ENCODE data around the gene SYNM.

Gene SYNM

GRCh38 chr15:99125061-99125891 is 20.4 kb downstream of the SYNM start:
- no peak for DNase-seq

DNA sequence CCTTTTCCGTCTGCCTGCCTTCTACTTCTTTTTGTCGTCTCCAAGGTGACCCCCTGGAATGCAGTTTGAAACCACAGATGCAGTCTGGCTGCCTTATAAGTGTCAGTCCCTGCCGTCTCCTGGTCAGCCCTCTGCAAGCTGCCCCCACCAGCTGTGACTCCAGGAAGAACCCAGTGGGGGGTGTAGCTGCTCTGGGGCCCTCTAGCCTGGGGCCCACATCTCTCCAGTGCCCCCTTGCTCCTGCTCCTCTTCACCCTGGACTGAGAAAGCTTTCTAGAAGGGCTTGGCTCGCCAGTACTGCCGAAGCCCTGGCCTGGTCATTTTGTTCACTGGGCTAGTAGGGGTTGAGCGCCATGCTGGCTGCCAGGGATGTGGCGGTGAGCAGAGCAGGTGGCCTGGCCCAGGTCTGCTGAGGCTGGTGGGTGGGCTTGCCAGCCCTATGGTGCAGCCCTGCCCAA is 21.3 kb downstream of the SYNM start:
- DNase-seq = no peak

DNA sequence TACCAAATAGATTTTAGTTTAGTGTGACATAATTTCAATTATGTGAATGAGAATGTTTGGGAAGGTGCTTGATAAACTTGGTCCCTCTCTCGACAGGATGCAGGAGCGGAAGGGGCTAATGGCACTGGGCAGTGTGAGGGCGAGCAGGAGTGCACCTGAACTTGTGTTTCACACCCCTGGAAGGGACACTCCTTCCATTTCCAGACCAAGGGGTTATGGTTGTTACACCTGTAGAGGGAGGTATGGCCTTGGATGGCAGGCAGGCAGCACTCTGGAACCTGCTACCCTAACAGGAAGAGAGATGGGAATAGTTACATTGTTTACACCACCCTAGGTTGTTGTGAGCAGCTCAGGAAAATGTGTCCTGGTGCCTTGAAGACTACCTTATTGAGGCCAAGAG is 22.1 kb downstream of the SYNM start:
- no peak for DNase-seq

DNA sequence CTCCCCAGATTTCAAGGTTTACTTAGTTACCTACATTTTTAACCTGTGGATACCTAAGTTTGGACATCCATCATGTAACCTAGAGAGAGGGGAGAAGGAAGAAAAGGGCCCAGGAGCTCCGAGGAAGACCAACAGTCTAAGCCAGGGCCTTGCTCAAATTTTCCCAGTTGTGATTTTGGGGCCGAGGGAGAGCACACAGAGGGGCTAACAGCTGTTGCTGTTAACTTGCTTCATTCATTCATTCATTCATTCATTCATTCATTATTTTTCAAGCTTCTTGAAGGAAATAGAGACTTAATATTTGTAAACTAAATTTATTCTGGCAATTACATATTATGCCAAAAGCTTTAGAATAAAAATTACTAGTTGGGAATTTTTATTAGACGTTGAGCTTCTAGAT is 22.9 kb downstream of the SYNM start:
- no peak for DNase-seq

- DNase-seq = no peak
Measured at GRCh38 chr15:99128411-99128810, 23.5 kb downstream of the SYNM start.

- DNase-seq = no peak
Measured at GRCh38 chr15:99129644-99130043, 24.8 kb downstream of the SYNM start.

DNA sequence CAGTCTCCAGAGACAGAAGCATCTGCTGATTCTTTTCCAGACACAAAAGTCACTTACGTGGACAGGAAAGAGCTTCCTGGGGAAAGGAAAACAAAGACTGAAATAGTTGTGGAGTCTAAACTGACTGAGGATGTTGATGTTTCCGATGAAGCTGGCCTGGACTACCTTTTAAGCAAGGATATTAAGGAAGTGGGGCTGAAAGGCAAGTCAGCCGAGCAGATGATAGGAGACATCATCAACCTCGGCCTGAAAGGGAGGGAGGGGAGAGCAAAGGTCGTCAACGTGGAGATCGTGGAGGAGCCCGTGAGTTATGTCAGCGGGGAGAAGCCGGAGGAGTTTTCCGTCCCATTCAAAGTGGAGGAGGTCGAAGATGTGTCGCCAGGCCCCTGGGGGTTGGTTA is 25.4 kb downstream of the SYNM start:
- no peak for DNase-seq

DNA sequence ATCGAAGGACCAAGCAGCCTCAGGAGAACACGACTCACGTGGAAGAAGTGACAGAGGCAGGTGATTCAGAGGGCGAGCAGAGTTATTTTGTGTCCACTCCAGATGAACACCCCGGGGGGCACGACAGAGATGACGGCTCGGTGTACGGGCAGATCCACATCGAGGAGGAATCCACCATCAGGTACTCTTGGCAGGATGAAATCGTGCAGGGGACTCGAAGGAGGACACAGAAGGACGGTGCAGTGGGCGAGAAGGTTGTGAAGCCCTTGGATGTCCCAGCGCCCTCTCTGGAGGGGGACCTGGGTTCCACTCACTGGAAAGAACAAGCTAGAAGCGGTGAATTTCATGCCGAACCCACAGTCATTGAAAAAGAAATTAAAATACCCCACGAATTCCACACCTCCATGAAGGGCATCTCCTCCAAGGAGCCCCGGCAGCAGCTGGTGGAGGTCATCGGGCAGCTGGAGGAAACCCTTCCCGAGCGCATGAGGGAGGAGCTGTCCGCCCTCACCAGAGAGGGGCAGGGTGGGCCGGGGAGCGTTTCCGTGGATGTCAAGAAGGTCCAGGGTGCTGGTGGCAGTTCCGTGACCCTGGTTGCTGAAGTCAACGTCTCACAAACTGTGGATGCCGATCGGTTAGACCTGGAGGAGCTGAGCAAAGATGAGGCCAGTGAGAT is 26.0 kb downstream of the SYNM start:
- no peak for DNase-seq

DNA sequence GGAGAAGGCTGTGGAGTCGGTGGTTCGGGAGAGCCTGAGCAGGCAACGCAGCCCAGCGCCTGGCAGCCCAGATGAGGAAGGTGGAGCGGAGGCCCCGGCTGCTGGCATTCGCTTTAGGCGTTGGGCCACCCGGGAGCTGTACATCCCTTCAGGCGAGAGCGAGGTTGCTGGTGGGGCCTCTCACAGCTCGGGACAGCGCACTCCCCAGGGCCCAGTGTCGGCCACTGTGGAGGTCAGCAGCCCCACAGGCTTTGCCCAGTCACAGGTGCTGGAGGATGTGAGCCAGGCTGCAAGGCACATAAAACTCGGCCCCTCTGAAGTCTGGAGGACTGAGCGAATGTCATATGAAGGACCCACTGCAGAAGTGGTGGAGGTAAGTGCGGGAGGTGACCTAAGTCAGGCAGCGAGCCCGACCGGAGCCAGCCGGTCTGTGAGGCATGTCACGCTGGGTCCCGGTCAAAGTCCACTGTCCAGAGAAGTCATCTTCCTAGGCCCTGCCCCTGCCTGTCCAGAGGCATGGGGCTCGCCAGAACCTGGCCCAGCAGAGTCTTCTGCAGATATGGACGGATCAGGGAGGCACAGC is 26.7 kb downstream of the SYNM start:
- no peak for DNase-seq

DNA sequence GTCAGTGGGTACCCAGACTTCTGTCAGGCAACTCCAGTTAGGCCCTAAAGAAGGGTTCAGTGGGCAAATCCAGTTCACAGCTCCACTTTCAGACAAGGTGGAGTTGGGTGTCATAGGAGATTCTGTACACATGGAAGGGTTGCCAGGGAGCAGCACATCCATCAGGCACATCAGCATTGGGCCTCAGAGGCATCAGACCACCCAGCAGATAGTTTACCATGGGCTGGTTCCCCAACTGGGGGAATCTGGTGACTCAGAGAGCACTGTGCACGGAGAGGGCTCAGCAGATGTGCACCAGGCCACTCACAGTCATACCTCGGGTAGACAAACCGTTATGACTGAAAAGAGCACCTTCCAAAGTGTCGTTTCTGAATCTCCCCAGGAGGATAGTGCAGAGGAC is 27.2 kb downstream of the SYNM start:
- DNase-seq = no peak

DNA sequence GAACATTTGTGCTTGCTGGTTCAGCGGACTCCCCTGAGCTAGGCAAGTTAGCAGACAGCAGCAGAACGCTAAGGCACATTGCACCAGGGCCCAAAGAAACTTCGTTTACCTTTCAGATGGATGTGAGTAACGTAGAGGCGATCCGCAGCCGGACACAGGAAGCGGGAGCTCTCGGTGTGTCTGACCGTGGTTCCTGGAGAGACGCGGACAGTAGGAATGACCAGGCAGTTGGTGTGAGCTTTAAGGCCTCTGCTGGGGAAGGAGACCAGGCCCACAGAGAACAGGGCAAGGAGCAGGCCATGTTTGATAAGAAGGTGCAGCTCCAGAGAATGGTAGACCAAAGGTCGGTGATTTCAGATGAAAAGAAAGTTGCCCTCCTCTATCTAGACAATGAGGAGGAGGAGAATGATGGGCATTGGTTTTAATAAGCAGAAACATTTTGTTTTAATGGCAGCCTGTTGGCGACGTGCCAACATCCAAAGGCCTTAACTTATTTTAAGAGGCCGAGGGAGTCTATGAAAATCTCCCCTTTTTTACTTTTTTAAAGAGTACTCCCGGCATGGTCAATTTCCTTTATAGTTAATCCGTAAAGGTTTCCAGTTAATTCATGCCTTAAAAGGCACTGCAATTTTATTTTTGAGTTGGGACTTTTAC is 27.9 kb downstream of the SYNM start:
- no peak for DNase-seq

DNA sequence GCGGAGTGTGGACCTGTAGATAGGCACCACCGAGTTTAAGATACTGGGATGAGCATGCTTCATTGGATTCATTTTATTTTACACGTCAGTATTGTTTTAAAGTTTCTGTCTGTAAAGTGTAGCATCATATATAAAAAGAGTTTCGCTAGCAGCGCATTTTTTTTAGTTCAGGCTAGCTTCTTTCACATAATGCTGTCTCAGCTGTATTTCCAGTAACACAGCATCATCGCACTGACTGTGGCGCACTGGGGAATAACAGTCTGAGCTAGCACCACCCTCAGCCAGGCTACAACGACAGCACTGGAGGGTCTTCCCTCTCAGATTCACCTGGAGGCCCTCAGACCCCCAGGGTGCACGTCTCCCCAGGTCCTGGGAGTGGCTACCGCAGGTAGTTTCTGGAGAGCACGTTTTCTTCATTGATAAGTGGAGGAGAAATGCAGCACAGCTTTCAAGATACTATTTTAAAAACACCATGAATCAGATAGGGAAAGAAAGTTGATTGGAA is 29.5 kb downstream of the SYNM start:
- no peak for DNase-seq

GRCh38 chr15:99135194-99135593 is 30.3 kb downstream of the SYNM start:
- DNase-seq = no peak

GRCh38 chr15:99137111-99137546 is 32.2 kb downstream of the SYNM start:
- no peak for DNase-seq

DNA sequence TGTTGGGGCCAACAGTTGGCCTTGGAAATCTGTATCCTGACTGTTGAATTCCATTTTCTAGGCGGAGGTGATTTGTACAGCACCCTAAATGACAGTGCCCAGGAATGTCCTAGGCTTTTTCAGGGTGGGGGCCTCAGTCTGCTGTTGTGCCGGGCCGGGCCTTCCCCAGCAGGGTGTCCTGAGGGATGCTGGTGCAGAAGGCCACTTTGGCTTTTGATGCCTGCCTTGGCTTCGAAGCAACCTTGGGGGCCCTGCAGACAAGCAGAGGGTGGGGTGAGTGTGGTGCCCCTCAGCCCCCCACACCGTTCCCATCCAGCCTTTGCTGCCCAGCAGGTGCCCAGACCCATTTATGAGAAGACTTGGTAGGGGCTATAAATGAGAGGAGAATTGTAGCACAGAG is 33.0 kb downstream of the SYNM start:
- DNase-seq = no peak

DNA sequence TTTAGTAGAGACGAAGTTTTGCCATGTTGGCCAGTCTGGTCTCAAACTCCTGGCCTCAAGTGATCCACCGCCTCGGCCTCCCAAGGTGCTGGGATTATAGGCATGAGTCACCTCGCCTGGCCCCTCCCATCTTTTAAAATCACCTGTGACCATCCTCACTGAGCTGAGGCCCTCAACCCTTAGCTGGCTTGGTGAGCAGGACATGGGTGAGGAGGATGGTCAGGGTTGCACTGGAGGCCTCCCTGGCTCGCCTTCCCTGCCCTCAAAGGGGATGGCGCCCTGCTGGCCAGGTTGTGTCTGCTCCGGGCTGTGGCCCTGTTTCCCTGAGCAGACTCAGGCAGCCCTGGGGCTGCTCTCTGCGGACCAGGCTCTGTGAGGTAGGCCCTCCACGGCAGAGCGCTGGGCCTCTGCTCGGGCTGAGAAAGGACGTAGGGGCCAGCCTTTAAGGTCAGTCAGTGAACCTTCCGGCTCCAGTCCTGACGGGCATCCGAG is 33.7 kb downstream of the SYNM start:
- no peak for DNase-seq

DNA sequence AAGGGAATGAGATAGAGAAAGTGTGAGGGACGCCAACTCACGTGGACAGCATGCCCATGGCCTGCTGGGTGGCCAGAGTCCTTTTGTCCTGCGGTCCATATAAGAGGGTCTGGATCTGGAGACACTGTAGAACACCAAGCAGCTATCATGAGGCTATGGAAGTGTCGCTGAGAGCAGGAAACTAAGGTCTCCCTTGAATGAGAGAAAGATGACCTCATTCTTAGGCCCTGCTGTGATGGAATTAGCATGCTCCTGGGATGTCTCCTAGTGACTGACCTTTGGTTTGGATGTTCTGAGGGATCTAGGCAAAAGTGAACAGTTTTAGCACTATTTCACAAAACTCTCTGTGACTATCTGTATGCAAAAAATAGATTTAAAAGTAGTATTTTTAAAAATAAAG is 34.4 kb downstream of the SYNM start:
- no peak for DNase-seq

GRCh38 chr15:99140590-99140989 is 35.7 kb downstream of the SYNM start:
- DNase-seq = no peak

GRCh38 chr15:99141943-99142342 is 37.1 kb downstream of the SYNM start:
- no peak for DNase-seq

DNA sequence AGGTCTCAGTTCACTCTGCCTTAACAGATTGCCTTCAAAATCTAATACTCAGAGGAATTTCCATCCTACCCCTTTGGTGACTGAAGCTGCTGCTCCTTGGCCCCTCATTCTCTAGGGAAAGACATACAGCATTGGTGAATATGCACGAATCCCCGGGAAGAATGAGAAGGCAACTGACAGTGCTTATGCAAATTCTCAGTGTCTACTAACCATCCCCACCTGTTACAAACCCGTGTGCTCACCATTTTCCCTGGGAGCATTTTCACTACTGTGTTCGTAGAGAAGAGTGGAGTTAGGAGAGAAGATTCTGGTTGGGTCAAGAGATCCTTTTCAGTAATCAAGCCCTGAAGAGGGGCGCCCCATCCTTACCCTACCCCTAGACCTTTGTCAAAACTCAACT is 37.7 kb downstream of the SYNM start:
- no peak for DNase-seq

- no peak for DNase-seq
Measured at GRCh38 chr15:99143242-99143641, 38.4 kb downstream of the SYNM start.

- no peak for DNase-seq
Measured at GRCh38 chr15:99143655-99144610, 39.1 kb downstream of the SYNM start.

Data from CD4-positive, alpha-beta T cell treated with Interleukin-4 for 4 hours (primary cell).